ENCODE data around the gene NAT9.

NAT9 gene

GRCh38 chr17:74731347-74731605 lies 44.9 kb downstream of the NAT9 start:
- in situ Hi-C loops (cut with MboI; ENCODE audit: low sequenced_read_pairs), result no loop called here

- in situ Hi-C loops (cut with MboI; ENCODE audit: low sequenced_read_pairs), result no loop called here
Observed at GRCh38 chr17:74730491-74731346, 45.4 kb downstream of the NAT9 start.

GRCh38 chr17:74729866-74730265 lies 46.3 kb downstream of the NAT9 start:
- in situ Hi-C loops (cut with MboI; ENCODE audit: low sequenced_read_pairs), result no loop called here

GRCh38 chr17:74729368-74729767 lies 46.8 kb downstream of the NAT9 start:
- in situ Hi-C loops (cut with MboI; ENCODE audit: low sequenced_read_pairs), result no loop called here

- in situ Hi-C loops (cut with MboI; ENCODE audit: low sequenced_read_pairs), result no loop called here
Observed at GRCh38 chr17:74728702-74729075, 47.5 kb downstream of the NAT9 start.

- in situ Hi-C loops (cut with MboI; ENCODE audit: low sequenced_read_pairs), result no loop called here
Observed at GRCh38 chr17:74728033-74728701, 48.0 kb downstream of the NAT9 start.

GRCh38 chr17:74725111-74725510 lies 51.0 kb downstream of the NAT9 start:
- in situ Hi-C loops (cut with MboI; ENCODE audit: low sequenced_read_pairs), result no loop called here

- in situ Hi-C loops (cut with MboI; ENCODE audit: low sequenced_read_pairs), result no loop called here
Observed at GRCh38 chr17:74723891-74724290, 52.3 kb downstream of the NAT9 start.

- in situ Hi-C loops (cut with MboI; ENCODE audit: low sequenced_read_pairs), result no loop called here
Observed at GRCh38 chr17:74722782-74723181, 53.4 kb downstream of the NAT9 start.

Data from HL-60/S4 treated with phorbol 12-myristate 13-acetate at 8.2 ng/mL for 4 days and 3 days (cell line).